Motor neuron (in vitro differentiated cells): Measurements from ENCODE around the gene NAV3. TPM values are rescaled to one million over a fixed set of nuclear protein-coding genes. Genes with fewer than 3 reads are reported as not detected.
A peak's percentile ranks its signal among the peaks of the same experiment; 100 is the strongest.

Experiments
- ATAC-seq, 8 experiments: fragments of 200-7000 bp; cut with Tn5 transposase; replicated peaks in 6 of 8; 2 replicates each; pipeline ENCODE4 v1.8.0; 2021; ENCODE audit warnings: mild to moderate bottlenecking in 8 of 8, moderate library complexity in 8 of 8
- H3K27ac ChIP-seq, 2 donors: fragments of 250-450 bp; sonication (Bioruptor Pico); 2 replicates each; pipeline ENCODE4 v1.9.0; 2021; ENCODE audit warnings: antibody characterized with exemption in 2 of 2, mild to moderate bottlenecking in 2 of 2, moderate library complexity in 1 of 2
- H3K4me1 ChIP-seq, 2 donors: fragments of 250-450 bp; sonication (Bioruptor Pico); replicated peaks in 1 of 2; 2 replicates each; pipeline ENCODE4 v1.6.1; 2021; ENCODE audit warnings: antibody characterized with exemption in 2 of 2, mild to moderate bottlenecking in 2 of 2, moderate library complexity in 1 of 2
- H3K4me3 ChIP-seq, 5 donors: fragments of 250-450 bp; sonication (Bioruptor Pico); 2 replicates each; pipeline ENCODE4 v1.9.0; 2021; ENCODE audit warnings: antibody characterized with exemption in 5 of 5, mild to moderate bottlenecking in 5 of 5, moderate library complexity in 4 of 5
- WGBS, 10 experiments: fragments of 450-650 bp; shearing (Covaris generic); methylation state at CpG; one replicate each; pipeline ENCODE4 v1.0.0; 2022; 5-methylcytosine and 5-hydroxymethylcytosine counted together
- in situ Hi-C, 9 experiments: fragments of 400-800 bp; cut with MboI; loops; one replicate each; pipeline ENCODE4 v1.15.0; 2021; ENCODE audit warnings: low sequenced_read_pairs in 9 of 9, low pct_unique_long_range_greater_than_20kb in 2 of 9; ENCODE audit not compliant: unreplicated experiment in 9 of 9
- total RNA-seq, 8 experiments: library from RNA; unstranded; fragments of 300-600 nt; gene quantifications; 2 replicates each; pipeline versions ENCODE4 v1.2.3 to v1.2.4, GENCODE V29; 2022

NAV3 gene
- total RNA-seq, 8 experiments from 2014 or later, result 2.4 to 92.5 (median 48.4) TPM

- H3K4me1 ChIP-seq, result no peaks in the 10 kb centered on the region
- in situ Hi-C loops, result no loop called here
- no peak overlapping the region for H3K4me3 ChIP-seq
- H3K27ac ChIP-seq, result no peak overlapping the region
- ATAC-seq, result peak in 3 of 8 experiments; percentile 86 to 97 (median 92)
Measured at GRCh38 chr12:78055545-78055944, 224.9 kb downstream of the NAV3 start.

GRCh38 chr12:78057075-78057474 is 226.4 kb downstream of the NAV3 start:
- WGBS, 10 experiments, result 80 to 100% (median 100%) methylated on average over 1 of the region's 1 CpG; no CpG with 5 or more reads in 2 of the 10 experiments
- ATAC-seq, result no peak
- Histone ChIP-seq H3K27ac (no peak overlapping the region), H3K4me3 (no peak overlapping the region), H3K4me1 (no peaks in the 10 kb centered on the region)
- in situ Hi-C loops, result no loop called here

- WGBS, 10 experiments, result 83 to 93% (median 89%) methylated on average over 1 of the region's 1 CpG; no CpG with 5 or more reads in 5 of the 10 experiments
- ATAC-seq, result peak in 2 of 8 experiments; percentile 37 to 56
- H3K4me1 ChIP-seq, result peaks cover 0 to 2% of the 10 kb centered on the region in 2 donors
- no peak overlapping the region for H3K4me3 ChIP-seq
- H3K27ac ChIP-seq, result no peak overlapping the region
- in situ Hi-C loops, result no loop called here
Measured at GRCh38 chr12:78060186-78060585, 229.5 kb downstream of the NAV3 start.

- Histone ChIP-seq H3K27ac (no peak overlapping the region), H3K4me1 (peaks cover 0 to 2% of the 10 kb centered on the region in 2 donors), H3K4me3 (no peak overlapping the region)
- ATAC-seq, result peak in 2 of 8 experiments; percentile 28 to 52
- in situ Hi-C loops, result no loop called here
Measured at GRCh38 chr12:78062786-78063185, 232.1 kb downstream of the NAV3 start.

GRCh38 chr12:78081590-78082314 is 251.1 kb downstream of the NAV3 start:
- H3K4me3 ChIP-seq, result no peak overlapping the region
- H3K27ac ChIP-seq, result no peak overlapping the region
- in situ Hi-C loops, result no loop called here
- H3K4me1 ChIP-seq, result peaks cover 0 to 3% of the 10 kb centered on the region in 2 donors
- no peak for ATAC-seq
- WGBS, 10 experiments, result 80 to 100% (median 96%) methylated on average over 2 to 5 of the region's 5 CpGs; no CpG with 5 or more reads in 1 of the 10 experiments

- in situ Hi-C loops, result no loop called here
- 28 to 100% (median 87%) methylated on average over 1 to 4 of the region's 4 CpGs for WGBS, 10 experiments
- H3K4me3 ChIP-seq, result no peak overlapping the region
- peaks cover 0 to 5% of the 10 kb centered on the region in 2 donors for H3K4me1 ChIP-seq
- ATAC-seq, result no peak
- no peak overlapping the region for H3K27ac ChIP-seq
Measured at GRCh38 chr12:78085542-78086182, 255.0 kb downstream of the NAV3 start.

GRCh38 chr12:78086553-78087362 is 256.1 kb downstream of the NAV3 start:
- Histone ChIP-seq H3K4me3 (no peak overlapping the region), H3K4me1 (peaks cover 0 to 5% of the 10 kb centered on the region in 2 donors), H3K27ac (no peak overlapping the region)
- ATAC-seq, result no peak
- in situ Hi-C loops, result no loop called here

GRCh38 chr12:78087363-78087675 is 256.6 kb downstream of the NAV3 start:
- H3K4me3 ChIP-seq, result no peak overlapping the region
- peak in 4 of 8 experiments; percentile 22 to 55 (median 33) for ATAC-seq
- peaks cover 0 to 5% of the 10 kb centered on the region in 2 donors for H3K4me1 ChIP-seq
- in situ Hi-C loops, result no loop called here
- no peak overlapping the region for H3K27ac ChIP-seq
- WGBS, 10 experiments, result 18 to 100% (median 80%) methylated on average over 1 of the region's 1 CpG; no CpG with 5 or more reads in 1 of the 10 experiments

GRCh38 chr12:78088391-78088832 is 257.7 kb downstream of the NAV3 start:
- peak in 2 of 8 experiments; percentile 55 to 59 for ATAC-seq
- Histone ChIP-seq H3K4me1 (peaks cover 0 to 5% of the 10 kb centered on the region in 2 donors), H3K4me3 (no peak overlapping the region), H3K27ac (no peak overlapping the region)
- 78 to 100% (median 91%) methylated on average over 1 to 3 of the region's 3 CpGs for WGBS, 10 experiments
- in situ Hi-C loops, result no loop called here

- in situ Hi-C loops, result no loop called here
- no peak for ATAC-seq
- no peak overlapping the region for H3K4me3 ChIP-seq
- no peak overlapping the region for H3K27ac ChIP-seq
- H3K4me1 ChIP-seq, result peaks cover 0 to 5% of the 10 kb centered on the region in 2 donors
Measured at GRCh38 chr12:78090266-78090665, 259.6 kb downstream of the NAV3 start.

- in situ Hi-C loops, result no loop called here
- WGBS, 10 experiments, result 80 to 100% (median 100%) methylated on average over 1 of the region's 1 CpG; no CpG with 5 or more reads in 3 of the 10 experiments
- Histone ChIP-seq H3K27ac (no peak overlapping the region), H3K4me3 (no peak overlapping the region), H3K4me1 (peaks cover 0 to 5% of the 10 kb centered on the region in 2 donors)
- no peak for ATAC-seq
Measured at GRCh38 chr12:78095623-78096022, 264.9 kb downstream of the NAV3 start.

- WGBS, 10 experiments, result 15 to 100% (median 81%) methylated on average over 1 to 2 of the region's 2 CpGs
- H3K4me3 ChIP-seq, result no peak overlapping the region
- H3K4me1 ChIP-seq, result peaks cover 0 to 19% of the 10 kb centered on the region in 2 donors
- in situ Hi-C loops, result no loop called here
- ATAC-seq, result peak in 4 of 8 experiments; percentile 40 to 76 (median 48)
- no peak overlapping the region for H3K27ac ChIP-seq
Measured at GRCh38 chr12:78096909-78097597, 266.4 kb downstream of the NAV3 start.

GRCh38 chr12:78099806-78100205 is 269.1 kb downstream of the NAV3 start:
- no peak overlapping the region for H3K27ac ChIP-seq
- H3K4me3 ChIP-seq, result no peak overlapping the region
- peaks cover 0 to 26% of the 10 kb centered on the region in 2 donors for H3K4me1 ChIP-seq
- in situ Hi-C loops, result no loop called here
- 40 to 92% (median 75%) methylated on average over 1 to 2 of the region's 2 CpGs; no CpG with 5 or more reads in 1 of the 10 experiments for whole genome bisulfite sequencing, 10 experiments
- no peak for ATAC-seq
